ENCODE data around the gene NEDD8.

GRCh38 chr14:24226473-24226872 lies 5.7 kb downstream of the NEDD8 start:
- no peak for TF ChIP-seq CTCF (IDR thresholded peaks at IDR 0.05; ENCODE audit: low read length)
- no peak for TF ChIP-seq EZH2 (IDR thresholded peaks at IDR 0.05; ENCODE audit: borderline replicate concordance, low read length)
